Left cardiac atrium (tissue), 4 donors: Measurements from ENCODE around the gene SPRY2. TPM values are rescaled to one million over a fixed set of nuclear protein-coding genes. Genes with fewer than 3 reads are reported as not detected.

Experiments
- ATAC-seq, 2 donors: fragments of 200-7000 bp; cut with Tn5 transposase; one replicate each; pipeline ENCODE4 v1.9.1; 2020; ENCODE audit warnings: mild to moderate bottlenecking in 2 of 2, moderate library complexity in 2 of 2
- DNase-seq: peaks from one replicate; pipeline ENCODE4 v3.0.0-alpha.2; 2020
- intact Hi-C, 2 donors: fragments of 100-400 bp; cut with DNase I; formaldehyde crosslinking; loops; one replicate each; pipeline versions ENCODE4 v1.14.1 to v1.15.1; 2022 to 2023
- long read RNA-seq: library from polyadenylated mRNA; unstranded; transcript quantifications from one replicate; pipeline ENCODE4 v2.0.0, GENCODE V29; 2021
- total RNA-seq, 2 donors: library from RNA; stranded (reverse); fragmentation: NEBNext Ultra II Directional; extraction: Animal tissue kit (Norgen Biotek cat#: 25700); gene quantifications; one replicate each; pipeline ENCODE4 v1.2.1, GENCODE V29; 2021
- donor health status: DM: no; HTN: yes; CAD: no.
- donor health status: DM: no; HTN: yes; CAD: no; lungs with severe emphysema.
- donor health status: DM: yes; HTN: yes; CAD: no.
- donor health status: Dilated cardiomyopathy.

Gene SPRY2
- total RNA-seq, result 10 to 100 TPM; 41.4 to 42.7 TPM
- long read RNA-seq, partial matches to known transcripts, result 0 of 12 reads
- long read RNA-seq, other reads (novel, unspliced or antisense), result 8 of 12 reads

GRCh38 chr13:80341101-80341755 lies at the start of gene SPRY2:
Gene SPRY2 (minus strand): TSS chr13:80341126. CDS start chr13:80337705, 3,421 bp downstream.
- peak; percentile 81 to 84 for ATAC-seq
- DNase-seq, result peak; percentile 96
- intact Hi-C loops, result loop anchor here in 1 of 2 donors (5.0 to 10.0 kb wide), 2 partner anchors 209 to 666 kb away; no protein-coding TSS in a partner anchor

- ATAC-seq, result no peak
- DNase-seq, result no peak
- intact Hi-C loops, result no loop called here
Measured at GRCh38 chr13:80390338-80390737, 49.4 kb upstream of the SPRY2 start.

DNA sequence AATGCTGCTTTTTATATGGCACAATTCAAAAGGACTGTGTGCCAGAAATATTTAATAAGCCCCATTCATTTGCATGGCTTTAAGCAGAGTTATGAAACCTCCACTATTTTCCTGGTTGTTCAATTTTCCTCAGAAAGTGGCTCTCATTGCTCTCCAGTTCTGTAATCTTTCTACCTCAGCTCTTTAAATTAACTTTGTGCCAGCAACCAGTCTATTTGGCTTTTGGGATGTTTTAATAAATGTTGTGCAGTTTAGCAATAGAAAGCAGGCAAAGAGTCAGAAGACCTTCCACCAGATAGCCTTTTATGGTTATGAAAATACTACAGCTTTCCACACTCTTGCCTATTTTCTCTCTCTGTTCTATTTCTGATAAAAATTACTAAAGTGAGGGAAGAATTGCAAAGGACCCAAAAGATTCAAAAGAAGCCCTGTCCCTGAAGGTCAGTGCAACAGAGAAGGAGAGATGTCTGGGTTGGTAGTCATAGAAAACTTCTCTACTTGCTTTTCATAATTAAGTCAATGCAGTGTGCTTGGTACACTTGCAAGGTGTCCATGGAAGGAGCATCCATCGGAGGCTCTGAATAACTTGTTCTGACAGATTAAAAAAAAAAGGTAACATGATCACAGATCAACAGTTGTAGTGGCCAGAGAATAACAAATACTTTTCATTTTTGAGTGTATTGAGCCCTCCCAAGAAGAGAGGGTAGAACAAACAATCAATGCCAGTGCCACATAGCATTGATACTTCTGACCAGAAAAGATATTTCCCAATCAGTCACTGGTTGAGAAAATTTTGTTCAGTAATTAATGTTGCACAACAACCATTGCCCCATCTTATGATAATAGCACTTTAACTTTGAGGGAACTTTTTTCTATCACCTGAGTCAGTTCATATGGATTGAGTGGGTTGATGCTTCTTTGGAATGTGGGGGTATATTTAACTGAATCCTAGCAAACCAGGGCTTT lies 48.4 kb upstream of the SPRY2 start:
- DNase-seq (no peak), ATAC-seq (peak; percentile 65 to 72)
- intact Hi-C loops, result no loop called here

- intact Hi-C loops, result no loop called here
- no peak for ATAC-seq
- DNase-seq, result no peak
Measured at GRCh38 chr13:80388506-80388905, 47.6 kb upstream of the SPRY2 start.

- intact Hi-C loops, result no loop called here
- no peak for DNase-seq
- no peak for ATAC-seq
Measured at GRCh38 chr13:80386592-80386991, 45.7 kb upstream of the SPRY2 start.

- ATAC-seq (no peak), DNase-seq (no peak)
- intact Hi-C loops, result no loop called here
Measured at GRCh38 chr13:80386002-80386401, 45.1 kb upstream of the SPRY2 start.

GRCh38 chr13:80382576-80382975 lies 41.6 kb upstream of the SPRY2 start:
- ATAC-seq (no peak), DNase-seq (no peak)
- intact Hi-C loops, result no loop called here

- ATAC-seq, result peak in 1 of 2 donors; percentile 42
- no peak for DNase-seq
- intact Hi-C loops, result no loop called here
Measured at GRCh38 chr13:80379245-80379644, 38.3 kb upstream of the SPRY2 start.

DNA sequence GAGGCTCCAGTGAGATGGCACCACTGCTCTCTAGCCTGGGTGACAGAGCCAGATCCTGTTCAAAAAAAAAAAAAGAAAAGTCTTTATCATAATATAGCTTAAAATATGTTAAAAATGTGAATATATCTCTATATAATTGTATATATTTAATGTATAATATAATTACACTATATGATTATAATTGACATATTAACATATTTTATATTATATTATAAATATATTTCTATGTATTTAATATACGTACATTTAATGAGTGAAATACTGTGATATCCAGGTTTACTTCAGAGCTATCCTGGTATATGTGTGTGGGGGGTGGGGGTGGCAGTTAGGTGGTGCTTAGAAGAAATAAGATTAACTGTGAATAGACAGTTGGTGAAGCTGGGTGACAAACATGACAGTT lies 35.6 kb upstream of the SPRY2 start:
- intact Hi-C loops, result no loop called here
- no peak for DNase-seq
- no peak for ATAC-seq

- DNase-seq (no peak), ATAC-seq (no peak)
- intact Hi-C loops, result no loop called here
Measured at GRCh38 chr13:80374901-80375300, 34.0 kb upstream of the SPRY2 start.

DNA sequence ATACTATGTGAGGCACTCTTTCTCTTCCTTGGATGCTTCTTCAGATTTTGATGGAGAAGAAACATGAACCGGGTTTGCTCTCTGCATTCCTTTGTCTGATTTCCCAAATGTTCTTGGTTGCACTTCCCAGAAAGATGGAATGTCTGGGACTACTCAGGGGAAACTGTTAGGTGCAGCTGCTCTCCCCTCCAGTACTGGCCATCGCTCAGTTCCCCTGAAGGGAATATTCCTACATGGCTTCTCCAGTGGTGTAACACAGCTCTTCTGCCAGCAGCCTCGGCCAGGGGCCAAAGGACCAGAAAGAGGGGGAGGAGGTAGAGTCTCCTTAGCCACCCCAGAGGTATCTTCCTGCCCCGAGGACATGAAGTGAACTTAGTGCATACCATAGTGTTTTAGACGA lies 33.5 kb upstream of the SPRY2 start:
- ATAC-seq (peak; percentile 78 to 80), DNase-seq (peak; percentile 37)
- intact Hi-C loops, result no loop called here

- DNase-seq, result no peak
- no peak for ATAC-seq
- intact Hi-C loops, result no loop called here
Measured at GRCh38 chr13:80371840-80372509, 31.0 kb upstream of the SPRY2 start.

GRCh38 chr13:80367473-80367872 lies 26.5 kb upstream of the SPRY2 start:
- DNase-seq (no peak), ATAC-seq (no peak)
- intact Hi-C loops, result loop anchor here in 1 of 2 donors (10.0 kb wide), 1 partner anchor 593 kb away; no protein-coding TSS in a partner anchor

- intact Hi-C loops, result loop anchor here in 1 of 2 donors (10.0 kb wide), 1 partner anchor 589 kb away; no protein-coding TSS in a partner anchor
- no peak for ATAC-seq
- DNase-seq, result no peak
Measured at GRCh38 chr13:80363890-80364503, 23.1 kb upstream of the SPRY2 start.

- DNase-seq (no peak), ATAC-seq (no peak)
- intact Hi-C loops, result loop anchor here in 1 of 2 donors (10.0 kb wide), 1 partner anchor 588 kb away; no protein-coding TSS in a partner anchor
Measured at GRCh38 chr13:80362481-80362880, 21.6 kb upstream of the SPRY2 start.

DNA sequence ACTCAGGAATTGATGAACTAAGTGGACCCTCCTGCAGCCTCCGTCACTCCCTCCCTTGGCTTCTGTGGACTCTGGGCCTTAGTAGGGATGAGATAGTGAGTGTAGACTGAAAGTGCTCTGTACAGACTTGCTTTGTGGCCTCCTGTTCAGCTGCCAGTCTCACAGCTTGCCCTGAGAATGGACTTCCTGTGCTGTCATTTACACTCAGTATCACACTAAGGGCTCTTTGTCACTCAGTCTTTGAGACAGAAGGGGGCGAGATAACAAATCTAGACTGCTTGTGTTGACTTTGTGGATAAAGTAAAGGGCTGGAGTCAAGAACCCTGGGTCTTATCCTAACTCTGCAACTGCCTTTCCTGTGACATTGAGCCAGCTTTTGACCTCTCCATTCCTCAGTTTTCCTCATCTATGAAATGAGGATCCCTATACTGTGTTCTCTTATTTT lies 21.0 kb upstream of the SPRY2 start:
- ATAC-seq (peak in 1 of 2 donors; percentile 89), DNase-seq (no peak)
- intact Hi-C loops, result loop anchor here in 1 of 2 donors (10.0 kb wide), 1 partner anchor 587 kb away; no protein-coding TSS in a partner anchor

- intact Hi-C loops, result loop anchor here in 1 of 2 donors (10.0 kb wide), 1 partner anchor 586 kb away; no protein-coding TSS in a partner anchor
- ATAC-seq, result no peak
- DNase-seq, result no peak
Measured at GRCh38 chr13:80361298-80361697, 20.4 kb upstream of the SPRY2 start.

- ATAC-seq (no peak), DNase-seq (no peak)
- intact Hi-C loops, result loop anchor here in 1 of 2 donors (10.0 kb wide), 1 partner anchor 586 kb away; no protein-coding TSS in a partner anchor
Measured at GRCh38 chr13:80360453-80360800, 19.5 kb upstream of the SPRY2 start.
